A673 (cell line): ENCODE data around the gene PDLIM5.

ENCODE experiments used
- EZH2 ChIP-seq: fragments of 200-600 bp; sonication (generic); IDR thresholded peaks from 2 replicates; pipeline ENCODE4 v1.6.1; 2017; ENCODE audit warnings: borderline replicate concordance, low read depth, mild to moderate bottlenecking, mixed read lengths, antibody characterized with exemption, low read length; ENCODE audit not compliant: poor library complexity, severe bottlenecking
- TF ChIP-seq, protein P1 (sequence below): fragments of 300-800, 200-600 bp; sonication (generic); conservative IDR thresholded peaks from 2 replicates; pipeline ENCODE4 v1.5.1; 2017; ENCODE audit warnings: low read depth, mild to moderate bottlenecking, antibody characterized with exemption, low read length, moderate library complexity, mixed read lengths

GRCh38 chr4:94575652-94576051 is 123.9 kb downstream of the PDLIM5 start:
- TF ChIP-seq, protein P1, sequence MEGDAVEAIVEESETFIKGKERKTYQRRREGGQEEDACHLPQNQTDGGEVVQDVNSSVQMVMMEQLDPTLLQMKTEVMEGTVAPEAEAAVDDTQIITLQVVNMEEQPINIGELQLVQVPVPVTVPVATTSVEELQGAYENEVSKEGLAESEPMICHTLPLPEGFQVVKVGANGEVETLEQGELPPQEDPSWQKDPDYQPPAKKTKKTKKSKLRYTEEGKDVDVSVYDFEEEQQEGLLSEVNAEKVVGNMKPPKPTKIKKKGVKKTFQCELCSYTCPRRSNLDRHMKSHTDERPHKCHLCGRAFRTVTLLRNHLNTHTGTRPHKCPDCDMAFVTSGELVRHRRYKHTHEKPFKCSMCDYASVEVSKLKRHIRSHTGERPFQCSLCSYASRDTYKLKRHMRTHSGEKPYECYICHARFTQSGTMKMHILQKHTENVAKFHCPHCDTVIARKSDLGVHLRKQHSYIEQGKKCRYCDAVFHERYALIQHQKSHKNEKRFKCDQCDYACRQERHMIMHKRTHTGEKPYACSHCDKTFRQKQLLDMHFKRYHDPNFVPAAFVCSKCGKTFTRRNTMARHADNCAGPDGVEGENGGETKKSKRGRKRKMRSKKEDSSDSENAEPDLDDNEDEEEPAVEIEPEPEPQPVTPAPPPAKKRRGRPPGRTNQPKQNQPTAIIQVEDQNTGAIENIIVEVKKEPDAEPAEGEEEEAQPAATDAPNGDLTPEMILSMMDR, result no peak
- no peak for TF ChIP-seq EZH2
